AG09319 (cell line): ENCODE measurements around the gene WNK2.

Experiments
- DNase-seq: peaks from one replicate; pipeline ENCODE4 v3.0.0-alpha.2; 2010; ENCODE audit warnings: low read depth; ENCODE audit errors: extremely low read depth
- TF ChIP-seq, protein P1 (sequence below): IDR thresholded peaks from 2 replicates; pipeline ENCODE4 v1.5.1; 2011; ENCODE audit warnings: low read depth, mild to moderate bottlenecking, inconsistent platforms, low read length, moderate library complexity

The WNK2 gene

GRCh38 chr9:93197670-93198069, 13.7 kb downstream of the WNK2 start:
- no peak for DNase-seq
- TF ChIP-seq, protein P1, sequence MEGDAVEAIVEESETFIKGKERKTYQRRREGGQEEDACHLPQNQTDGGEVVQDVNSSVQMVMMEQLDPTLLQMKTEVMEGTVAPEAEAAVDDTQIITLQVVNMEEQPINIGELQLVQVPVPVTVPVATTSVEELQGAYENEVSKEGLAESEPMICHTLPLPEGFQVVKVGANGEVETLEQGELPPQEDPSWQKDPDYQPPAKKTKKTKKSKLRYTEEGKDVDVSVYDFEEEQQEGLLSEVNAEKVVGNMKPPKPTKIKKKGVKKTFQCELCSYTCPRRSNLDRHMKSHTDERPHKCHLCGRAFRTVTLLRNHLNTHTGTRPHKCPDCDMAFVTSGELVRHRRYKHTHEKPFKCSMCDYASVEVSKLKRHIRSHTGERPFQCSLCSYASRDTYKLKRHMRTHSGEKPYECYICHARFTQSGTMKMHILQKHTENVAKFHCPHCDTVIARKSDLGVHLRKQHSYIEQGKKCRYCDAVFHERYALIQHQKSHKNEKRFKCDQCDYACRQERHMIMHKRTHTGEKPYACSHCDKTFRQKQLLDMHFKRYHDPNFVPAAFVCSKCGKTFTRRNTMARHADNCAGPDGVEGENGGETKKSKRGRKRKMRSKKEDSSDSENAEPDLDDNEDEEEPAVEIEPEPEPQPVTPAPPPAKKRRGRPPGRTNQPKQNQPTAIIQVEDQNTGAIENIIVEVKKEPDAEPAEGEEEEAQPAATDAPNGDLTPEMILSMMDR, result no peak

DNA sequence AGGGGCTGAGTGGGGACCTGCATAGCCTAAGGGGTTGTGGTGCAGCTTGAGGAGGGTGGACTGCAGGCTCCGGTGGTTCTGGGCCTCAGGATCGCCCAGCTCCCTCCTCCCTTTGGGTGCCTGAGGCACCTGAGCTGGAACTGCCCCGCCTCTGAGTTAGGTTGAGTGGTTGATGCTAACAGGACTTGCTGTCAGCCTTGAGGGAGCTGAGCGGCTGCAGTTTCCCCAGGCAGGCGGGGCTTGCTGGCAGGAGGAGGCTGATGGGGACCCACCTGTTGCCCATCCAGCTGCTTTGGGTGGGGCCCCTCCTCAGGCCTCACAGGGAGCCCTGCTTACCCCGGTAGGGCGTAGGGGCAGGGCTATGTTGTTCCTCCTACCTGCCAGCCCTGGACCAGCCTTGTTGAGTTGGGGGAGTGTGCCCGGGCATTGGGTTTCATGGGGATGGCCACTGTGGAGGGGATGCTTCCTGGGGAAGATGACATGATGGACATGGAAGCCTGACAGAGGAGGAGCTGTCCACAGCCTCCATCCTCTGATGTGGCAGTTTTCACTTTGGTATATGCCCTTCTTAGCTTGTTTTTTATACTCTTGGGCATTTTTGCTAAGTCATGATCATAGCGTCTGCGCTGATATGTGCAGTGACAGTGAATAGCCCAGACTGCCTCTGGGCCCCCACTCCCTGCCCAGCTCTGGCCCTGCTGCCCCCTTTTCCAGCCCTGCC, 14.3 kb downstream of the WNK2 start:
- TF ChIP-seq, protein P1, result no peak
- no peak for DNase-seq

GRCh38 chr9:93198838-93199625, 15.1 kb downstream of the WNK2 start:
- TF ChIP-seq, protein P1, result no peak
- no peak for DNase-seq

- TF ChIP-seq, protein P1, result no peak
- DNase-seq, result no peak
These were observed 16.5 kb downstream of the WNK2 start for GRCh38 chr9:93200449-93200742.

- TF ChIP-seq, protein P1, result no peak
- no peak for DNase-seq
These were observed 17.0 kb downstream of the WNK2 start for GRCh38 chr9:93200989-93201334.

- TF ChIP-seq, protein P1, result no peak
- DNase-seq, result no peak
These were observed 19.2 kb downstream of the WNK2 start for GRCh38 chr9:93203026-93203717.
